ENCODE measurements around the gene C17orf67.

DNA sequence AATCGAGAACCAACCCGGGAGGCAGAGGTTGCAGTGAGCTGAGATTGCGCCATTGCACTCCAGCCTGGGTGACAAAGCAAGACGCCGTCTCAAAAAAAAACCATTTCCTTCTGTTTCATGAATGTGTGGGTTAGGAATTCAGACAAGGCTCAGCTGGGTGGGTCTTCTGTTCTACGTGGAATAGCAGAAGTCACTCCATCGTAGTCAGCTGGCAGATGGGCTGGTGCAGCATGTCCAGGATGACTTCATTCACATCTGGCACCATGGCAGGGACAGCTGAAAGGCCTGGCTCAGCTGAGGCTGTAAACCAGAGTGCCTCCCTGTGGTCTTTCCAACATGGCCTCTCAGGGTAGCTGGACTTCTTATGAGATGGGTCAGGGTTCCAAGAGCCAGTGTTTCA is 89.0 kb downstream of the C17orf67 start:
- no peak for TF ChIP-seq CTCF (IDR thresholded peaks at IDR 0.05)
- no peak for TF ChIP-seq ZFX (IDR thresholded peaks at IDR 0.05; ENCODE audit: borderline replicate concordance)

All from 22Rv1 (cell line).